Endothelial cell of umbilical vein (primary cell): ENCODE measurements around the gene CDKN1A. TPM values are rescaled to one million over a fixed set of nuclear protein-coding genes. Genes with fewer than 3 reads are reported as not detected.

Source experiments
- BruUV-seq: library from RNA; stranded (reverse); fragments of 400-500 nt; replicated peaks from 2 replicates; lab custom pipeline; 2021; lab: Mats Ljungman, UMichigan
- CTCF ChIA-PET: fragments of 300-600, 350-600 bp; sonication (Branson Sonifier 250); formaldehyde crosslinking; loops from one replicate; lab custom pipeline; 2021; ENCODE audit warnings: antibody characterized with exemption, inconsistent platforms; lab: Charles Lee
- POLR2A ChIA-PET: fragments of 300-600, 350-600 bp; sonication (Branson Sonifier 250); formaldehyde crosslinking; loops from one replicate; lab custom pipeline; 2021; ENCODE audit warnings: antibody characterized with exemption, inconsistent platforms; lab: Charles Lee
- DNase-seq: peaks from one replicate; pipeline ENCODE4 v3.0.0-alpha.2; 2011; ENCODE audit warnings: low read depth, low spot score
- FAIRE-seq: peaks from 2 replicates; lab custom pipeline; 2011; peaks lifted over from hg19 to GRCh38; lab: Jason Lieb, UNC
- H2AFZ ChIP-seq: 2 replicates; pipeline ENCODE4 v1.6.0; 2012; ENCODE audit warnings: low read depth, low read length, control low read depth, inconsistent platforms
- H3K27ac ChIP-seq: 2 replicates; pipeline ENCODE4 v1.5.1; 2011; ENCODE audit warnings: low read depth, mild to moderate bottlenecking, control low read depth, low read length, moderate library complexity; ENCODE audit not compliant: insufficient read depth
- H3K27me3 ChIP-seq, 2 experiments: 2 replicates each; pipeline versions ENCODE4 v1.6.0 to v1.6.1; 2011; ENCODE audit warnings: low read length in 2 of 2, mixed read lengths in 1 of 2; ENCODE audit not compliant: control insufficient read depth in 2 of 2, insufficient read depth in 2 of 2
- H3K36me3 ChIP-seq, 2 experiments: 2 replicates in 1 of 2; 3 replicates in 1 of 2; pipeline ENCODE4 v1.5.1; 2011; ENCODE audit warnings: low read length in 2 of 2, mild to moderate bottlenecking in 1 of 2, moderate library complexity in 1 of 2; ENCODE audit not compliant: control insufficient read depth in 2 of 2, insufficient read depth in 2 of 2; ENCODE audit errors: extremely low read depth in 1 of 2
- H3K4me1 ChIP-seq: 3 replicates; pipeline ENCODE4 v1.5.1; 2011; ENCODE audit warnings: mild to moderate bottlenecking, low read length; ENCODE audit not compliant: control insufficient read depth, insufficient read depth; ENCODE audit errors: extremely low read depth
- H3K4me2 ChIP-seq: 2 replicates; pipeline ENCODE4 v1.6.1; 2011; ENCODE audit warnings: low read length, control low read depth, mixed read lengths; ENCODE audit not compliant: insufficient read depth
- H3K4me3 ChIP-seq, 3 experiments: fragments of 200-600 bp in 1 of 3; sonication (generic), shearing (Covaris generic) in 1 of 3; replicated peaks in 1 of 3; 2 replicates each; pipeline ENCODE4 v1.5.1; 2011 to 2016; ENCODE audit warnings: control low read depth in 3 of 3, low read length in 3 of 3, mild to moderate bottlenecking in 2 of 3, inconsistent platforms in 1 of 3, low read depth in 1 of 3, moderate library complexity in 1 of 3; ENCODE audit not compliant: insufficient read depth in 1 of 3
- H3K79me2 ChIP-seq: 2 replicates; pipeline ENCODE4 v1.6.0; 2012; ENCODE audit warnings: low read length, inconsistent platforms; ENCODE audit not compliant: control insufficient read depth, insufficient read depth
- H3K9ac ChIP-seq: replicated peaks from 2 replicates; pipeline ENCODE3; 2011; ENCODE audit warnings: low read length, control low read depth; ENCODE audit not compliant: insufficient read depth; ENCODE audit errors: extremely low read depth
- H3K9me1 ChIP-seq: replicated peaks from 3 replicates; pipeline ENCODE4 v1.6.0; 2011; ENCODE audit warnings: mild to moderate bottlenecking, low read length; ENCODE audit not compliant: control insufficient read depth, insufficient read depth; ENCODE audit errors: extremely low read depth
- H3K9me3 ChIP-seq: replicated peaks from 2 replicates; pipeline ENCODE4 v1.5.1; 2012; ENCODE audit warnings: low read length, inconsistent platforms; ENCODE audit not compliant: control insufficient read depth, insufficient read depth
- H4K20me1 ChIP-seq: replicated peaks from 2 replicates; pipeline ENCODE3; 2011; ENCODE audit warnings: mild to moderate bottlenecking, low read length; ENCODE audit not compliant: control insufficient read depth, insufficient read depth; ENCODE audit errors: extremely low read depth
- CTCF ChIP-seq, 2 donors: IDR thresholded peaks; 1 replicate in 1 of 2; 2 replicates in 1 of 2; pipeline ENCODE4 v1.5.1; 2011; ENCODE audit warnings: low read length in 2 of 2, mild to moderate bottlenecking in 2 of 2, moderate library complexity in 2 of 2, control low read depth in 1 of 2, inconsistent platforms in 1 of 2, low read depth in 1 of 2; ENCODE audit not compliant: insufficient read depth in 1 of 2; ENCODE audit errors: extremely low read depth in 1 of 2
- EZH2 ChIP-seq: IDR thresholded peaks from 2 replicates; pipeline ENCODE4 v1.6.1; 2012; ENCODE audit warnings: borderline replicate concordance, low read depth, mild to moderate bottlenecking, moderate library complexity, low read length, inconsistent platforms; ENCODE audit not compliant: severe bottlenecking
- FOS ChIP-seq: IDR thresholded peaks from 2 replicates; pipeline ENCODE4 v1.6.1; 2011; ENCODE audit warnings: mild to moderate bottlenecking, low read length, moderate library complexity, borderline replicate concordance; ENCODE audit not compliant: insufficient read depth
- GATA2 ChIP-seq: IDR thresholded peaks from 2 replicates; pipeline ENCODE4 v1.7.0; 2011; ENCODE audit warnings: low read depth, mild to moderate bottlenecking, moderate library complexity, mixed read lengths, low read length; ENCODE audit not compliant: insufficient read length, insufficient read depth
- JUN ChIP-seq: IDR thresholded peaks from 2 replicates; pipeline ENCODE4 v1.6.1; 2011; ENCODE audit warnings: borderline replicate concordance, low read depth; ENCODE audit not compliant: insufficient read length, insufficient read depth
- MAX ChIP-seq: IDR thresholded peaks from 2 replicates; pipeline ENCODE4 v1.6.1; 2011; ENCODE audit not compliant: insufficient read depth, insufficient read length
- MYC ChIP-seq: IDR thresholded peaks from one replicate; pipeline ENCODE4 v1.6.1; 2011; ENCODE audit warnings: mild to moderate bottlenecking, low read depth, low read length
- POLR2A ChIP-seq: IDR thresholded peaks from 2 replicates; pipeline ENCODE4 v1.6.1; 2012; ENCODE audit warnings: low read depth, mild to moderate bottlenecking, control low read depth, low read length
- POLR2AphosphoS5 ChIP-seq: IDR thresholded peaks from 2 replicates; pipeline ENCODE4 v1.6.1; 2012; ENCODE audit warnings: low read depth, mild to moderate bottlenecking, control low read depth, low read length, moderate library complexity; ENCODE audit not compliant: insufficient read depth
- dilution Hi-C: fragments of 300-500 bp; cut with MboI; formaldehyde crosslinking; loops from one replicate; pipeline ENCODE4 v1.15.0; 2019; ENCODE audit warnings: low sequenced_read_pairs; ENCODE audit not compliant: extremely low pct_ligation_motif_present
- intact Hi-C: fragments of 100-400 bp; cut with micrococcal nuclease; formaldehyde crosslinking; loops from one replicate; pipeline ENCODE4 v1.10.0; 2022
- polyA plus RNA-seq, 4 experiments: library from polyadenylated mRNA; depleted of rRNA in 3 of 4; stranded (reverse) in 3 of 4; unstranded in 1 of 4; fragments of >200 nt; gene quantifications; 2 replicates each; pipeline versions ENCODE4 v1.2.1 to v1.2.3, GENCODE V29; 2011 to 2012; ENCODE audit warnings: missing spikeins in 1 of 4
- total RNA-seq: library from RNA; stranded (reverse); gene quantifications from 2 replicates; pipeline ENCODE4 v1.2.3, GENCODE V29; 2021

The CDKN1A gene
- total and polyA plus RNA-seq, 2 donors (not counting 3 experiments of a cell fraction or from before 2014, with no cell fraction given) = 170 to 238 TPM

- FAIRE-seq = no peak
Measured at GRCh38 chr6:36715469-36715868, 37.0 kb downstream of the CDKN1A start.

GRCh38 chr6:36716476-36717093 is 38.1 kb downstream of the CDKN1A start:
- no peak overlapping the region for H3K4me2 ChIP-seq
- ChIA-PET POLR2A (no interaction called here), CTCF (interaction anchor here (1.2 to 1.5 kb wide), 2 partner anchors 11 to 42 kb away, joined by 3 read pairs; no protein-coding TSS in a partner anchor)
- dilution Hi-C loops (no loop called here), intact Hi-C loops (no loop called here)
- H3K79me2 ChIP-seq = no peaks in the 10 kb centered on the region
- H3K4me1 ChIP-seq = no peaks in the 10 kb centered on the region
- no peak overlapping the region for H3K4me3 ChIP-seq
- TF ChIP-seq EZH2 = no peak
- no peak for TF ChIP-seq POLR2AphosphoS5
- no peak for TF ChIP-seq JUN
- no peak for TF ChIP-seq POLR2A
- no peak for TF ChIP-seq CTCF (IDR thresholded peaks at IDR 0.05; ENCODE audit: extremely low read depth in 1 of 2, insufficient read depth in 1 of 2, low read depth in 1 of 2, low read length in 2 of 2)
- TF ChIP-seq MYC = no peak
- no peak for TF ChIP-seq MAX
- no peak for TF ChIP-seq GATA2
- no peak for TF ChIP-seq FOS
- BruUV-seq = no TSS peak
- DNase-seq = no peak
- H4K20me1 ChIP-seq = no peaks in the 10 kb centered on the region
- H3K9ac ChIP-seq = no peak overlapping the region
- no peak overlapping the region for H3K27ac ChIP-seq
- FAIRE-seq = no peak
- no peaks in the 10 kb centered on the region for H3K9me1 ChIP-seq
- H2AFZ ChIP-seq = no peak overlapping the region
- H3K27me3 ChIP-seq = peaks cover 0 to 1% of the 10 kb centered on the region in 2 experiments
- H3K36me3 ChIP-seq = no peaks in the 10 kb centered on the region
- no peaks in the 10 kb centered on the region for H3K9me3 ChIP-seq

More at GRCh38 chr6:36715469-36715868, 37.0 kb downstream of the CDKN1A start:
- H4K20me1 ChIP-seq = no peaks in the 10 kb centered on the region
- H3K4me2 ChIP-seq = no peak overlapping the region
- no peak for TF ChIP-seq GATA2
- no peak for TF ChIP-seq EZH2
- no peak for TF ChIP-seq MYC
- TF ChIP-seq JUN = no peak
- TF ChIP-seq POLR2A = no peak
- TF ChIP-seq FOS = no peak
- no peak for TF ChIP-seq MAX
- TF ChIP-seq POLR2AphosphoS5 = no peak
- H3K4me3 ChIP-seq = no peak overlapping the region
- H3K9ac ChIP-seq = no peak overlapping the region
- intact Hi-C loops (no loop called here), dilution Hi-C loops (no loop called here)
- H3K4me1 ChIP-seq = no peaks in the 10 kb centered on the region
- H3K36me3 ChIP-seq = no peaks in the 10 kb centered on the region
- no peaks in the 10 kb centered on the region for H3K9me3 ChIP-seq
- H3K9me1 ChIP-seq = no peaks in the 10 kb centered on the region
- H3K27me3 ChIP-seq = peaks cover 0 to 1% of the 10 kb centered on the region in 2 experiments
- no peaks in the 10 kb centered on the region for H3K79me2 ChIP-seq
- CTCF ChIA-PET = interaction anchor here (1.2 to 1.5 kb wide), 2 partner anchors 9 to 100 kb away, joined by 4 read pairs; no protein-coding TSS in a partner anchor
- DNase-seq = no peak
- no TSS peak for BruUV-seq
- no peak overlapping the region for H2AFZ ChIP-seq
- POLR2A ChIA-PET = no interaction called here
- no peak overlapping the region for H3K27ac ChIP-seq
